Stimulated activated CD8-positive, alpha-beta memory T cell treated with anti-CD3 and anti-CD28 coated beads, Interleukin-12 subunit alpha, Interleukin-12 subunit beta, amount 100 ng/mL, for 24 hours (primary cell): ENCODE measurements around the gene PRR16.

ENCODE experiments used
- DNase-seq: peaks from one replicate; pipeline ENCODE4 v3.0.0-alpha.2; 2020; ENCODE audit errors: extremely low read depth

PRR16 gene

GRCh38 chr5:120463006-120463680 is 957 bp upstream of the PRR16 start:
- no peak for DNase-seq

- DNase-seq, result no peak
These were observed 731 bp downstream of the PRR16 start for GRCh38 chr5:120464627-120465435.

GRCh38 chr5:120465436-120465961 is 1.4 kb downstream of the PRR16 start:
- DNase-seq, result no peak

GRCh38 chr5:120466341-120467006 is 2.4 kb downstream of the PRR16 start:
- no peak for DNase-seq

- DNase-seq, result no peak
These were observed 7.9 kb downstream of the PRR16 start for GRCh38 chr5:120471971-120472370.

- no peak for DNase-seq
These were observed 8.8 kb downstream of the PRR16 start for GRCh38 chr5:120472911-120473310.

GRCh38 chr5:120473332-120473731 is 9.2 kb downstream of the PRR16 start:
- DNase-seq, result no peak

- DNase-seq, result no peak
These were observed 12.0 kb downstream of the PRR16 start for GRCh38 chr5:120476063-120476462.

GRCh38 chr5:120479066-120479465 is 15.0 kb downstream of the PRR16 start:
- DNase-seq, result no peak

GRCh38 chr5:120499876-120500563 is 35.9 kb downstream of the PRR16 start:
- DNase-seq, result no peak

GRCh38 chr5:120502531-120502930 is 38.4 kb downstream of the PRR16 start:
- DNase-seq, result no peak

- no peak for DNase-seq
These were observed 39.2 kb downstream of the PRR16 start for GRCh38 chr5:120503341-120503740.

GRCh38 chr5:120504057-120504456 is 40.0 kb downstream of the PRR16 start:
- no peak for DNase-seq

- no peak for DNase-seq
These were observed 43.1 kb downstream of the PRR16 start for GRCh38 chr5:120507197-120507596.

GRCh38 chr5:120507800-120508463 is 43.8 kb downstream of the PRR16 start:
- no peak for DNase-seq

GRCh38 chr5:120509053-120509452 is 45.0 kb downstream of the PRR16 start:
- DNase-seq, result no peak

- DNase-seq, result no peak
These were observed 46.1 kb downstream of the PRR16 start for GRCh38 chr5:120510098-120510637.

- no peak for DNase-seq
These were observed 47.0 kb downstream of the PRR16 start for GRCh38 chr5:120510994-120511686.

- DNase-seq, result no peak
These were observed 48.0 kb downstream of the PRR16 start for GRCh38 chr5:120512068-120512467.
